ENCODE results near the gene PROZ.
A peak's percentile ranks its signal among the peaks of the same experiment; 100 is the strongest.

The PROZ gene

GRCh38 chr13:113152984-113153809 is 5.3 kb upstream of the PROZ start:
- H3K36me3 ChIP-seq (ENCODE audit: control insufficient read depth, insufficient read depth, low read length) = no peaks in the 10 kb centered on the region
- peak overlapping the region; percentile 51 for H3K4me3 ChIP-seq (replicated peaks; ENCODE audit: low read depth, low read length)
- TF ChIP-seq CTCF (IDR thresholded peaks at IDR 0.05; ENCODE audit: insufficient read depth, low read length, poor library complexity, severe bottlenecking) = no peak
- H3K27me3 ChIP-seq (replicated peaks; ENCODE audit: control insufficient read depth, insufficient read depth, low read length) = no peaks in the 10 kb centered on the region; the same call in 1 of the 2 replicates
- peak; percentile 35 for DNase-seq (ENCODE audit: extremely low read depth, insufficient read length)

- peak; percentile 54 for DNase-seq (ENCODE audit: extremely low read depth, insufficient read length)
- H3K4me3 ChIP-seq (replicated peaks; ENCODE audit: low read depth, low read length) = peak overlapping the region; percentile 51
- H3K27me3 ChIP-seq (replicated peaks; ENCODE audit: control insufficient read depth, insufficient read depth, low read length) = no peaks in the 10 kb centered on the region; the same call in 1 of the 2 replicates
- no peaks in the 10 kb centered on the region for H3K36me3 ChIP-seq (ENCODE audit: control insufficient read depth, insufficient read depth, low read length)
- no peak for TF ChIP-seq CTCF (IDR thresholded peaks at IDR 0.05; ENCODE audit: insufficient read depth, low read length, poor library complexity, severe bottlenecking)
Measured at GRCh38 chr13:113153810-113154748, 4.4 kb upstream of the PROZ start.

- no peak for TF ChIP-seq CTCF (IDR thresholded peaks at IDR 0.05; ENCODE audit: insufficient read depth, low read length, poor library complexity, severe bottlenecking)
- H3K27me3 ChIP-seq (replicated peaks; ENCODE audit: control insufficient read depth, insufficient read depth, low read length) = no peaks in the 10 kb centered on the region; the same call in 1 of the 2 replicates
- H3K36me3 ChIP-seq (ENCODE audit: control insufficient read depth, insufficient read depth, low read length) = no peaks in the 10 kb centered on the region
- DNase-seq (ENCODE audit: extremely low read depth, insufficient read length) = no peak
- no peak overlapping the region for H3K4me3 ChIP-seq (replicated peaks; ENCODE audit: low read depth, low read length)
Measured at GRCh38 chr13:113155201-113155600, 3.2 kb upstream of the PROZ start.

- no peak for TF ChIP-seq CTCF (IDR thresholded peaks at IDR 0.05; ENCODE audit: insufficient read depth, low read length, poor library complexity, severe bottlenecking)
Measured at GRCh38 chr13:113155982-113156655, 2.3 kb upstream of the PROZ start.

GRCh38 chr13:113157206-113157928 is 1.1 kb upstream of the PROZ start:
- no peaks in the 10 kb centered on the region; the same call in 1 of the 2 replicates for H3K27me3 ChIP-seq (replicated peaks; ENCODE audit: control insufficient read depth, insufficient read depth, low read length)
- no peak for TF ChIP-seq CTCF (IDR thresholded peaks at IDR 0.05; ENCODE audit: insufficient read depth, low read length, poor library complexity, severe bottlenecking)
- H3K4me3 ChIP-seq (replicated peaks; ENCODE audit: low read depth, low read length) = no peak overlapping the region
- no peaks in the 10 kb centered on the region for H3K36me3 ChIP-seq (ENCODE audit: control insufficient read depth, insufficient read depth, low read length)
- DNase-seq (ENCODE audit: extremely low read depth, insufficient read length) = no peak

More at GRCh38 chr13:113155982-113156655, 2.3 kb upstream of the PROZ start:
- Histone ChIP-seq H3K27me3 (replicated peaks; ENCODE audit: control insufficient read depth, insufficient read depth, low read length) (no peaks in the 10 kb centered on the region; the same call in 1 of the 2 replicates), H3K4me3 (replicated peaks; ENCODE audit: low read depth, low read length) (no peak overlapping the region), H3K36me3 (ENCODE audit: control insufficient read depth, insufficient read depth, low read length) (no peaks in the 10 kb centered on the region)
- DNase-seq (ENCODE audit: extremely low read depth, insufficient read length) = no peak
